NCI-H1417 (cell line): ENCODE results near the gene NDUFAF2.
"Not testable (repeated sequence)": the region's sequence is repeated elsewhere in the genome, so short reads cannot be mapped to it uniquely, and the experiment has no call there.

Source experiments
- DNase-seq, 3 experiments: peaks; one replicate each; lab custom pipeline; 2025; lab: John Stamatoyannopoulos, UW

Gene NDUFAF2

DNA sequence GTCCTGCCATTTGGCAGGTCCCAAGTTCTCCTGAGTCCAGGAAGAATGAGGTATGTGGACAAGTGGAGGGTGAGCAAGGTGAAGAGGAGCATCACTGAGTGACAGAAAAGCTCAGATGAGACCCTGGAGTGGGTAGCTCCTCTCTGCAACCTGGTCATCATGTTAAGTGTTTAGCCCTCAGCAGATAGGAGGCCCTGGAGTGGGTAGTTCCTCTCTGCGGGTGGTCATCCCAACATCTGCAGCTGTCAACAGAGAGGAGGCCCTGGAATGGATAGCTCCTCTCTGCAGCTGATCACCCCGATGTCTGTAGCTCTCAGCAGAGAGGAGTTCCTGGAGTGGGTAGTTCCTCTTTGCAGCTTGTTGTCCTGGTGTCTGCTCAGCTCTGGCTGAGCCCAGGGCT is 48.4 kb downstream of the NDUFAF2 start:
- no peak for DNase-seq

DNA sequence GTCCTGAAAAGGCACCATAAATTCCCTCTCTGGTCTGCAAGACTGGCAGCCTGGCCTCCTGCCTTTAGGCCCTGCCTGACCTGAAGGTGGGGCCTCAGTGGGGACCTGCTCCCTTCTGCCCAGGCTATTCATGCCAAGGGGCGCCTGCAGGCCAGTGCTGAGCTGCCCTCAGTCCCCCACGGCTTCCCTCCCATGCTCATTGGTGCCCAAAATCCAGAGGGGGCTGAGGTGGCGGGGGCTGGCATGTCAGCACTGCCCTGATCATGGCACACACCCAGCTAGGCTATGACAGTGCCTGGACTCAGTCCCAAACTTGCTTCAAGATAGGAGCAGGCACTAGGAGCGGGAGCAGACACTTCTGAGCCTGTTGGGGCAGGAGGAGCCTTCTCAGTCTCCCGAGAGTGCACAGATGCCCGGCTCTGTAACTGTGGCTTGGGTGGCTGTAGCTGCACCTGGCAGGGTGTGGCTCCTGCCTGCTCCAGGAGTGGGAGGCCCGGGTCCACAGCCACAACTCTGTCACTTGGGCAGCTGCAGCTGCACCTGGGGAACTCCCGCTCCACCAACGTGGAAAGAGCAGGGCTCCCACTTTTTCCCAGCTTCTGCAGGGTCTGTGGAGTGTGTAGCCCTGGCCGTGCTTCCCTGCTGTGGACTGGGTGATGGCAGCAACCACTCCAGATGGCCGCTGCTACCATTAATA is 49.0 kb downstream of the NDUFAF2 start:
- DNase-seq = no peak

DNA sequence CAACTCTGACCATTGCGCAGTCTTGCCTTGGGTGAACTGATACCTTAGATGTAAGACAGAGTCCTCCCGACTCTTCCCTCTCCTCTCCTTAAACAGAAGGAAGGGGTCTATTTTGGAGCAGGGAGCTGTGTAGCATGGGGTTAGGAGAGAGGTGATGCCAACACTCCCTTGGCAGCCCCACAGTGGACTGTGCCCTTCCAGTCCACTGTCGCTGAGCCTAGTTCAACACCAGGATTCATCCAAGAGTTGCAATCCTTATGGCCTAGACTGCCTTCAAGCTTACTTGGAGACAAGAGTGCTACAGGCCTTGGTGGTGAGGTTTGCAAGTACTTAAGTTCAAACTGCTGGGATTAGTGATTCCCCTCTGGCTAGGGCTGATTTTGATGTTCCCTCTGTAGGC is 51.4 kb downstream of the NDUFAF2 start:
- DNase-seq = no peak

DNA sequence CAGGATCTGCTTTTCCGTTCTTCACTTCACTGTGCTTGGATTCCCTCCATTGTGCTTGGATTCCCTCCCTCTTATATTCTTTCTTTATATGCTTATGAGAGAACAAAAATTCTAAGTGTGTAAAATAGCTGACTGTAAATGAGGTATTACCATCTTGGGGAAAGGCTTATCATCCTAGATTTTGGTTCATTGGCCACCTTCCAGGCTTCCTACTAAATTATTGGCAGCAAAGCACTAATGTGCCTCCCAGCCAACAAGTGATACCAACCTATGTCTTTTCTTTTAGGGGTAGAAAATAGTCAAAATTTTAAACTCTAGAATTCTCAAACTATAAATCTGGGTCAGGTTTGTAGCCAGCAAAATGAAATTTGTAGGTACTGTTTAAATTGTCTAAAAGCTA is 52.7 kb downstream of the NDUFAF2 start:
- DNase-seq = no peak

DNA sequence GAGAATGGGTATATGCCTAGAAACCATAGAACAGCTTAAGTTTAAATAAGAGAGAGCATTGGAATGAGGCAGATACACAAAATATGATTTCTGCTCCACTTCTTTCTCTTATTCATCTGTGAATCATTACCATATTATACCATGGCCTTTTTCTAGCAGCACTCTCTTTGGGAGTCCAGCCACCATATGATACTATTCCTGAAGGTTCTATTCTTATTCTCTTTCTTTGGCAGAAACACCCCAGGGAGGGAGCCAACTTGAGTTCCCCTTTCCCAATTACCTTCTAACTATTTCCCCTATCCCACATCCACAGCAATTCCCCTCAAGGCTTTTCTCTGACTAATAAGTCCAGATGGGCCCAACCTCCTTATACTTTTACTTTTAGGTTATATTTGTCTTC is 55.9 kb downstream of the NDUFAF2 start:
- no peak for DNase-seq

DNA sequence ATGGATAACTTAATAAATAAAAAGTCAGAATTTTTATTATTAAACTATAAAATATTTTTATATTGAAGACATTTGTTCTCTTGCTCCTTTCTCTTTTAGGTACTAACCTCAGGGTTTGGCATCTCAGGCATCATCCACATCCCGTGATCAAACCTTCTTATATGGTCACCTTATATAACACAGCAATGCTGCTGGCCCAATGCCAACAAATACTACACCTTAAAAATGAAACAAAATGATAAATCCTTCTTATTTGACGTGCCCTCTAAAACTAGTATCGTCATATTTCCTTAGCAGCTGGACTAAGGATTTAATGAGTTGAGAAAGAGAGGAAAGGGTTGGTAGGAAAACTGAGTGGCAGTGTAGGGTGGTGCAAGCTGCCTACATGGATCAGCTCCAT is 56.6 kb downstream of the NDUFAF2 start:
- DNase-seq = no peak

DNA sequence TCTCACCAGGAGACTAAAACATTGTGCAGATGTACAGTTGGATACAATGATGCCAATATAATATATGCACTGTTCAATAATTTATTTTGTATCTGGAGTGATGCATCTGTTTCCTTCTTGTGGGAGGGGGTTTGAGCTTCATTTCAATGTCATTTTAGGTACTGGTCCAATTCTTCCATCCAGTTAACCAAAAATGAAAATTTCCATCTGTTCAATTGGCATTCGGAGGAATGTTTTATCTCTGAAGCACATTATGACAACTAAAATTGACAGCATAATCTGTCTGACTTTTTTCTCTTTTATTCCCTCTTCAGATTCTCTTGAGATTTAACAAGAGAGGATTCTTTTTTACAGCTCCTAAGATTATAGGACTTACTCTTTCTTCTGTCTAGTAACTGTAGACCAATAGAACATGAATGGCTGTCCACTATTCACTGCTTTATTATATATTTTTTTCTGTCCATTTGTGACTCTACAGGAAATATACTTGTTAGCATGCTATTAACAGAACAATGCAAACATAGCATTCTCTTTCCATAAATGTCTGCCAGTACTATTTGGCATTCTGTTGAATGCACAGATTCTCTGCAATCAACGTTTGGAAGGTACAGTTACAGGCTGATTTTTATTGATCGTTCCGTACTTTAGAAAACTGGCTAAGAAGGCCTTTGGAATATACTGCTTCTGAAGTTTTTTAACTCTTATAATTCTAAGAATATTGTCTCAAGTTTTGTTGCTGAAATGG is 57.8 kb downstream of the NDUFAF2 start:
- DNase-seq = peak in 1 of 3 experiments; percentile 1

DNA sequence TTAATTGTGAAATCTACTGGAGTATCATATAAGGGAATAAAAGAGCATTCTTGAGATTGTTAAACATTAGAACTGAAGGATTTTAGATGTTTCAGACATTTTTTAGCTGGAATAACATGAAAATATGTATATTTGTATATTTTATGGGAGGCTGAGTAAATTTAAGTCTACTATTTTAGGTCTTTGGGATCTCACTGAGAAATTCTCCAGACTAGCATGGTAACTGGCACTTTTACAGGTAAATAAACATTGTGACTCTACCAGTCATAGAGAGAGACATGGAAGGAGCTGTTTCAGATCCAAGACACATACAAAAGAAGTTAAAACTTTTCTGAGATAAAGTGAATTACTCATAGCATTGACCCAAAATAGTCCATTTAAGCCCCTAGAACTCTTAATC is 59.4 kb downstream of the NDUFAF2 start:
- DNase-seq = no peak

DNA sequence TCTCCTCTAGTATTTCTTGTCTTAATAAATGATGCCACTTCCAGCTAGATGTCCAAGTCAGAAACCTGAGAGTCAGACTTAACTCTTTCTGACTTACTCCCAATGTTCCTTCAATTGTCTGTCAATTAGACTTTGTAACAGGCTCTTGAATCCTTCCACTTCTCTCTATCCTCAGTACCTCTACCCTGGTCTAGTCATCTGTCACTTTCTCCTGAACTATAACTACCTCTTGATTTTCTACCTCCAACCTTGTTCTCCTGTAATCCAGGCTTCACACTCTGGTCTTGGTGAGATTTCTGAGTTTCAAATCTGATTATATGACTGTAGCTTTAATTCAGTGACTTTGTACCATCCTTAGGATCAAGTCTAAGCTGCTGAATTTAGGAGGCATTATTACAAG is 64.9 kb downstream of the NDUFAF2 start:
- no peak for DNase-seq

DNA sequence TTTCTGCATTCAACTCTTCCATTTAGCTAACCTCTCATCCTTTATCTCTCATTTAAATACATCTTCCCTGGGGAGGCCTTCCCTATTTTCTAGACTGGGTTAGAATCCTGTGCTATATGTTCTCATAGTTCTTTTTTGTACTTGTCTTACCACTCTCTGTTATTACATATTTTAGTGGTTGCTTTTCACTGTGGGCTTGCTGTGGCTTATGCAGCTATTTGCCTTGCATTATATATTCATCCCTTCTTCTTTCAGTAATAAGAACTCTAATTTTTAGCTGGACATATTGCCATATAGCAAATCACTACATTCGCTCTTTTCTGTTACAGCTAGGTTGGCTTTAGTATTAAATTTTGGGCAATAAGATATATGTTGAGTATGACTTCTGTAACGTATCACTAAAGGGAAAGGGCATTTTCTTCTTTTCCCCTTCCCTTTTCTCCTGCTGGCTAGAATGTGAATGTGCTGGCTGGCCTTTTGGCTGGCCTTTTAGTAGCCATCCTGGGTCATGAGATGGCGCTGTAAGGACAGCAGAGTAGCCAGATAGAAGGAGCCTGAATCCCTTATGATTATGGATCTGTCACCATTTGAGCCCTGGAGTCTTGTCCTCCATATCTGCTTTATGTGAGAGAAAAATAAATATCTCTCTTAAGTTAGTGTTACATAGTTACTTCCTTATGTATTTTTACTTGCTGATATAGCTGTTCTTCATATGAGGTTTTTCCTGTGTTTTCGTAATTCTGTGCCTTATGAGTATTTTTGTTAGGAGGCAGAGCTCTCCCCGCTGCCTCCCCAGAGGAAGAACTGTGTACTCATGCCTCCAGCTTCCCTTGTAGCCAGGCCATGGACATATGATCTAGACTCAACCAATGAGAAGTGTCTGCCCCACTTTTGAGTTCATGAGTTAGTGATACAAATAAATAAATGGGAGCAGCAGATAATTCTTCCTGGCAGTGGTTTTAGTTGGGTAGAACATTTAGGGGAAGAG is 65.8 kb downstream of the NDUFAF2 start:
- no peak for DNase-seq

DNA sequence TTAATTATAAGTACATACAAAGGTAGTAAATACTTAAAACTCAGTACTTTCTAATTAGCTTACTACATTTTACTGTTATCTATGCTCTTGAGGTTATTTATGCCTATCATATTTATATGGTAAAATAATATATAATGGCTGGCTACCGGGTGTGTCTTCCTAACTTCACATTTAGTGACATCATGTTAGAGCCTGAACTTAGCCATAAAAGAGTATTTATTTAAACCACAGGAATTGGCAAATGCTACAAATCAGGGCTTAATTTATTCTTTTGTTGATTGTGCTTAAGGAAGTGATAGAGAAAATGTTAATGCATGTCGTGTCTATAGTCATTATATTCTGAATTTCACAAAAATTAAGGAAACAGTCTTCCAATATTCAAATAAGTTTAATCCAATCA is 73.1 kb downstream of the NDUFAF2 start:
- DNase-seq = no peak

DNA sequence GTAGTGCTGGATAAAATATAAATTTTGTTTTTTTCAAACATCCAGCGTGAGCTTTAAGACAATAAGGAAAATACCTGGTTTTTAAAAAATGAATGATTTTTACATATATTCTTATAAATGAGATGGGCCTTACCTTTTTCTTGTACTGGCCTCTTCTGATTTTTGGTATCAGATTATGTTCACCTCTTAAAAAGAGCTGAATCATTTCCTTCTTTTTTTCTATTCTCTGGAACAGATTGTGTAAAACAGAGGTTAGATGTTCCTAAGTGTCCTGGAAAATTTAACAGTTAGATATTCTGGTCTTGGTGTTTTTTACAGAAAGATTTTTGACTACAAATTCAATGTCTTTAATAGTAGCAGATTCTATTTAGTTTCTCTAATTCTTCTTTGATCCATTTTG is 74.6 kb downstream of the NDUFAF2 start:
- no peak for DNase-seq

DNA sequence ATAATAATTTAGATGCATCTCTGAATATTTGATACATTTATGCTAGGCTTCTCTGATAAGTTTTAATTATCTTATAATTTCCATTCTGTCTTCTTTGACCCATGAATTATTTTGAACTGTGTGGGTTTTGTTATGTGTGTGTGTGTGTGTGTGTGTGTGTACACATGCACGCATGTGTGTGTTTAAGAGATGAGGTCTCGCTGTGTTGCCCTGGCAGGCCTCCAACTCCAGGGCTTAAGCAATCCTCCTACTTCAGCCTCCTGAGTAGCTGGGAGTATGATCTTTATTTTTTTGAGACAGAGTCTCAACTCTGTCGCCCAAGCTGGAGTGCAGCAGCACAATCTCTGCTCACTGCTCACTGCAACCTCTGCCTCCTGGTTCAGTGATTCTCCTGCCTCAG is 75.4 kb downstream of the NDUFAF2 start:
- peak in 1 of 3 experiments; percentile 1 for DNase-seq

DNA sequence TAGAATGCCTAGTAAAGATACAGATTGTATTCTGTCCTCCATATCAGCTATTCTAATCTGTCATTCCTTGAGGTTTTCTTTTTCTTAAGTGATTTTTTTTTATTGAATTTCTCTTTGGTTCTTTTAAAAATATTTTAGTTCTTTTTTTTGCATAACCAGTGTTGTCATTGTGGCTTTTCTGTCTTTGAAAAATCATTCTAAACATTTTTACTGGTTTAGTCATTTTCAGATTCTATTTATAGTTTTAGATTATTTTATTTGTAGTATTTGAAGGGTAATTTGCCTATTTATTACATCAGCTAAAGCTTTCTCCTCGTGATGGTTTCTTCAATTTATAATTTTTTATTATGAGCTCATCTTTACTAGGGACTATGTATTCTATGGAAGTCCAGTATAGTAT is 78.1 kb downstream of the NDUFAF2 start:
- no peak for DNase-seq

DNA sequence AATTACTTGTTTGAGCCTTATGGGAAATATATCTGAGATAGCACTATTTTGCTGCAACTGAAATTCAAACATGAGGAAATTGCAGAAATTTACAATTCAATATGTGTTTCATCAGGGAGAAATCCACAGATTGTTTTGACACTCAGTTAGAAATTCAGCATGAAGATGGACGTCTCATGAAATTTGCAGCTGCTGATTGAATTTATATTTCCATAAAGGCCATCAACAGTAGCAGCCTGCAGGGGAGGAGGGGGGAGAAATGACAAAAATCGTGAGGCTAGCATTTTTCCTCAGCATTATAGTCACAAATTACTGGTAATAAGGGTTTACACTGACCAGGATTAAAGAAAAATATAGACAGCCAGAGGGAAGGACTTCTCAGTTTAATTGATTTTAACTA is 81.0 kb downstream of the NDUFAF2 start:
- DNase-seq = peak in 2 of 3 experiments; percentile 4 to 9

DNA sequence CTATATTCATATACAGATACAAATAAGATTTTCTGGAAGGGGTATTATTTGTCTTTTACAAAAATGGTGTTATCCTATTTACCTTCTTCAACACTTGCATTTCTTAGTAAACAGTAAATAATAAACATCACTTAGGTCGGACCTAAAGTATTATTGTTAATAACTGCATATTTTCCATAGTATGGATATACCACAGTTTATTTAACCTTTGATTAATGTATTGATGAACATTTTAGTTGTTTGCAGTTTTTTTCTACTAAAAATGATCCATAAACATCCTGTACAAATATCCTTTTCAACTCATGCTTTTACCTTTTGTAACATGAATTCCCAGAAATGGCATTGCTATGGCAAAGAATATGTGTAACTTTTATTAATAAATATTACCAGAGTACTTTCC is 83.4 kb downstream of the NDUFAF2 start:
- DNase-seq = no peak

DNA sequence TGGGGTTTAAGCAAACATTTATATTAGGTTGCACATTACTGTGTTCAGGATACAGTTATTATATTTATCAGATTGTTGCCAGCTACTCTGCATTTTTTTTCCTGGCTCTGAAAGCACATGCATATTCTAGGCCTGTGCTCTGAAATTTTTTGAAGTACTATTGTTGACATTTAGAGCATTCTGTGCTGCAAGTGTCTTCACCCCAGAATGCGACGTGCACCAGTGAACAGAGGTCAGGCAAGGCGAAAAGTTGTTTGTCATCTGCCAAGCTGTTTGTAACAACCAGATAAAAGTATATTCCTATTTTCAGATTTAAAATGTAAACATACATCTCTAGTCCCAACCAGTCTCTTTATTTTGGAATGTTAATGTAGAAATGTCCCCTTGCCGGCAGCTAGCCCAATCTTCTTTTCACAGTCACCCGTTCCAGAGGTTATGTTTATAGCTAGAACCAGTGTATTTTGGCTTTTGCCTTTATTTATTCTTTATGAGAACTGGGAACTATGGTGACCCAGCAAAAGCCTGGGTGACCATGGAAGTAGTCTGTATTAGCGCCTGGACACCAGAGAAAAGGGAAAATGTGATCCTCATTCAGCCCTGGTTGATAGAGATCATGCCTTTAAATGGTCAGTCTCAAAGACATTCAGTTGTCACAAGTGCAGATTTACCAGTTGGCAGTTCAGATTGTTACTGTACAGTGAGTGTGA is 84.6 kb downstream of the NDUFAF2 start:
- no peak for DNase-seq

DNA sequence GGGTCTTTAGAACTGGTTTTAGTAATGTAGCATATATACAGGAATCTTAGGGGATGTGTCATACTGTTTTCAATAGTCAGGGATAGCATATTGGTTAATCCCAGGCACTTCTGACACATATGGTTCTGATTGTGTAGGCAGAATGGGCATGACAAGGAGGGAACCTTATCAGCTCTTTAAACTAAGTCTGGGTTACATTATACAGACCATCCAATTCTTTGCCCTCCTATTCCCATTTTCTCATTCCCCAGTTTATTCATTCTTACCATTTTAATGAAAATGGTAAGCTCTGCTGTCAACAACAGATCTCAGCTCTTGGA is 85.1 kb downstream of the NDUFAF2 start:
- no peak for DNase-seq

DNA sequence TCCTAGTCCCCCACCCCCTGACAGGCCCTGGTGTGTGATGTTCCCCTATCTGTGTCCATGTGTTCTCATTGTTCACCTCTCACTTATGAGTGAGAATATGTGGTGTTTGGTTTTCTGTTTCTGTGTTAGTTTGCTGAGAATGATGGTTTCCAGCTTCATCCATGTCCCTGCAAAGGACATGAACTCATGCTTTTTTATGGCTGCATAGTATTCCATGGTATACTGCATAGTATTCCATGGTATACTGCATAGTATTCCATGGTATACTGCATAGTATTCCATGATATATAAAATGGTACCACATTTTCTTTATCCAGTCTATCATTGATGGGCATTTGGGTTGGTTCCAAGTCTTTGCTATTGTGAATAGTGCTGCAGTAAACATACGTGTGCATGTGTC is 86.3 kb downstream of the NDUFAF2 start:
- DNase-seq = not testable (repeated sequence)

DNA sequence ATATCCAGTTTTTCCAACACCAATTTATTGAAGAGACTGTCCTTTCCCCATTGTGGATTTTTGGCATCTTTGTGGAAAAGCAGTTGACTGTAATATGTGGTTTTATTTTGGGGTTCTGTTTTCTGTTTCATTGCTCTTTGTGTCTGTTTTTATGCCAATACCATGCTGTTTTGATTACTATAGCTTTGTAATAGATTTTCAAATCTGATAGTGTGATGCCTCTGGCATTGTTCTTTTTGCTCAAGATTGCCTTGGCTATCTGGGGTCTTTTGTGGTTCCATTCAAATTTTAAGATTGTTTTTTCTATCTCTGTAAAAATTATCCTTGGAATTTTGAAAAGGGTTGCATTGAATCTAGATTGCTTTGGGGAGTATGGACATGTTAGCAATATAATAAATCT is 99.5 kb downstream of the NDUFAF2 start:
- no peak for DNase-seq

DNA sequence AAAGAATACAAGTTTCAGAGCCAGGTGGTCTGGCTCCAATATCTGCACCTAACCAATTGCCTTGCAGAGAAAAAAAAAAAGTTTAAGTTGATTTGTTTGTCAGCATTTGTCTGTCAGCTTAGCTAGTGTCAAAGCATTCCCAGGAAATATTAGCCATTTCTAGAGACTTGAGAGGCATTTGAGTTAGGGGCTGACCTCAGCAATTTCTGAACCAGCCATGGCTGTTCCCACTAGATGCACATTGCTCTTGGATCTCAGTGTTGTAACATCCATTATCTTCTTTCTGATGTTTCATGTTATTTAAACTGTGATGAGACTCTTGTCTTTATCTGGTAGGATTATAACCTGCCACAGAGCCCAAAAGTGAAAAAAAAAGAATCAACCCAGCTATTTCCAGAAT is 102.3 kb downstream of the NDUFAF2 start:
- no peak for DNase-seq

DNA sequence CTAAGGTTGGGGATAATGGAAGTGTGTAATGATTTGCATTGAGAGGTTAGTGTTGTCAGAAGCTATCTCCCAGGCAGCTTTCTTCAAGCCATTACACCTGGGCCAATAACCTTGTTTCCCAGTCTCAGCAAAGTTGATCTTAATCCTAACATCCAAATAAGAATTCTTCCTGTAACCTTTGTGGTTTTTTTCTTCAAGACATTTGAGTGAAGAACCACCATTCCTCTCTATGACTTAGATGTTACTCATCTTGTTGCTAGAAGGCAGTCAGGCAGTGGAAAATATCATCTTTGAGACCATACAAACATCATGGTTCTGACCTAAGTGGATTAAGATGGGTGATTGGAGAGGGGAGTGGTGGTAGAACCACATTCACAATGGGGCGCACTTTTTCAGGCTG is 103.5 kb downstream of the NDUFAF2 start:
- no peak for DNase-seq
